Kidney glomerular epithelial cell (primary cell): ENCODE data around the gene DNAAF9.

ENCODE experiments used
- DNase-seq: peaks from one replicate; lab custom pipeline; 2025; lab: John Stamatoyannopoulos, UW

DNAAF9 gene

GRCh38 chr20:3410464-3410863 is 3.0 kb upstream of the DNAAF9 start:
- no peak for DNase-seq

DNA sequence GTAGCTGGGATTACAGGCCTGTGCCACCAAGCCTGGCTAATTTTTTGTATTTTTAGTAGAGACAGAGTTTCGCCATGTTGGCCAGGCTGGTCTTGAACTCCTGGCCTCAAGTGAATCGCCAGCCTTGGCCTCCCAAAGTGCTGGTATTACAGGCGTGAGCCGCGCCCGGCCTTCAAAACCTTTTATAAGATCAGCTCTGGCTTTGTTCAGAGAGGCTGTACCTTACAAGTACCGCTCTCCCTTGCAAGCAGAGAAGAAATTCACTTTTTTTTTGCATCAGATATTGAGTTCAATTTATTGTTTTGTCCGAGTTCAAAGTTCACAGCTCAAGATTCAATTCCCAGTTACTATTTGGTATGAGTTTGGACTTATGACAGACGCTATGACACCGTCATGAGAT is 1.9 kb upstream of the DNAAF9 start:
- DNase-seq: no peak

DNA sequence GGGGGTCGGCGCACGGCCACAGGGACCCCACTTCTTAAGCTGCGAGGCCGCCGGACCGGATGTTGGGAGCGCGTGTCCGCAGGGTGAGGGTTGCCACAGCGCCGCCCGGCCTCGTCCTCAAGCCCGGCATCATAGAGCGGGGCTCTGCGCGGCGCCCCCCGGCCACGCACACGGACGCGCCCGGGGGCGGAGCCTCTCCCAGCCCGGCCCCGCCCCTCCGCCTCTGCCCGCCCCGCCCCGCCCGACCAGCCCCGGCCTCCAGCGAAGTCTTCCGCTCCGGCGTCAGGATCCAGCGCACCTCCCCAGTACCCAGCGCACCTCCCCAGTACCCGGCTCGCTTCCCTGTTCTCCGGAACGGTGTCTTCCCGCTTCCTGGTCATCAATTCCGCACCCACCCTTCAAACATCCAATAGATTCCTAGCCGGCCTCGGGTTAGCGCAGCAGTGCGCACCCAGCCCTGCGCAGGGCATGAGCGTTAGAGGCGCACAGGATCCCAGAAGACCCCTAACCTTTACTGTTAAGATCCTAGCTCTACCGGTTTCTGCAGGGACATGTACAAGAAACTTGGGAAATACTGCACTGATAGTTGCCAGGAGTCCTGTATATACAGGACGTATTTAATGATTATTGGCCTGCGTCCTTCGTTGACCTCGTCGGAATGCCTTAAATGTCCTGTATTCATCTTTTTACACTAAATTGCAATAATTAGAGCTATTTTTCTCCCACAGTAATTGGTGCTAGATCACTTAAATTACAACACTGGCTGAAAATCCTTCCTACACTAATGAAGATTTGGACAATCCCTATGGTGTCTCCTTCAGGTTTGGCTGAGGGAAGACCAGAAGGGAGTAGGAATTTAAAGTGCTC is 535 bp upstream of the DNAAF9 start:
- DNase-seq: peak; percentile 71

GRCh38 chr20:3406481-3407039 is 909 bp downstream of the DNAAF9 start:
- peak; percentile 15 for DNase-seq

- DNase-seq: no peak
Observed at GRCh38 chr20:3405696-3406358, 1.6 kb downstream of the DNAAF9 start.

DNA sequence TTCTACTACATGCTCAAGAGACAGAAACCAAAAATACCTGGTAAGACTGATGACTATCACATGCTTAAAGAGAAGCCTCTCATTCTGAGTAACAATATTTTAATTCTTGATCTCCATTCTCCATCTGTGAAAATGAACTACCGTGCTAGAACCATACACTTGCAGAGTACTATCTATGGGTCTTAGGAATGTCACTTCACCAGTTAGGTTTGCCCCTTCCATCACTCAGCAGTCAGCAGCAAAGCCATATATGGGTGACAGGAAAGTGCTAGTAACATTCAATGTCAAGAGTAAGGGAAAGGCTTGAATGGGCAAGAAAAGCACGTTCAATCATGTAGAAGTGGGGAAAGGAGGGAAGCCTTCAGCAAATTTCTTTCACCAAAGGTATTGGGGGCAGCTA is 2.3 kb downstream of the DNAAF9 start:
- no peak for DNase-seq

GRCh38 chr20:3404402-3404801 is 3.1 kb downstream of the DNAAF9 start:
- DNase-seq: no peak

GRCh38 chr20:3403741-3404140 is 3.7 kb downstream of the DNAAF9 start:
- no peak for DNase-seq

DNA sequence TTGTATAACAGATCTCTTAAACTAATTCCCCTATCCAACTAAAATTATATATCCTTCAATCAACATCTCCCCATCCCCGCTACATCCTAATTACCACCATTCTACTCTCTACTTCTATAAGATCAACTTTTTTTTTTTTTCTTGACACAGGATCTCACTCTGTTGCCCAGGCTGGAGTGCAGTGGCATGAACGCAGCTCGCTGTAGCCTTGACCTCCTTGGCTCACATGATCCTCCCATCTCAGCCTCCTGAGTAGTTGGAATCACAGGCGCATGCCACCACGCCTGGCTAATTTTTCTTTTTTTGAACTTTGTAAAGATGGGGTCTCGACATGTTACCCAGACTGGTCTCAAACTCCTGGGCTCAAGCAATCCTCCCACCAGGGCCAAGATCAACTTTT is 5.0 kb downstream of the DNAAF9 start:
- no peak for DNase-seq

DNA sequence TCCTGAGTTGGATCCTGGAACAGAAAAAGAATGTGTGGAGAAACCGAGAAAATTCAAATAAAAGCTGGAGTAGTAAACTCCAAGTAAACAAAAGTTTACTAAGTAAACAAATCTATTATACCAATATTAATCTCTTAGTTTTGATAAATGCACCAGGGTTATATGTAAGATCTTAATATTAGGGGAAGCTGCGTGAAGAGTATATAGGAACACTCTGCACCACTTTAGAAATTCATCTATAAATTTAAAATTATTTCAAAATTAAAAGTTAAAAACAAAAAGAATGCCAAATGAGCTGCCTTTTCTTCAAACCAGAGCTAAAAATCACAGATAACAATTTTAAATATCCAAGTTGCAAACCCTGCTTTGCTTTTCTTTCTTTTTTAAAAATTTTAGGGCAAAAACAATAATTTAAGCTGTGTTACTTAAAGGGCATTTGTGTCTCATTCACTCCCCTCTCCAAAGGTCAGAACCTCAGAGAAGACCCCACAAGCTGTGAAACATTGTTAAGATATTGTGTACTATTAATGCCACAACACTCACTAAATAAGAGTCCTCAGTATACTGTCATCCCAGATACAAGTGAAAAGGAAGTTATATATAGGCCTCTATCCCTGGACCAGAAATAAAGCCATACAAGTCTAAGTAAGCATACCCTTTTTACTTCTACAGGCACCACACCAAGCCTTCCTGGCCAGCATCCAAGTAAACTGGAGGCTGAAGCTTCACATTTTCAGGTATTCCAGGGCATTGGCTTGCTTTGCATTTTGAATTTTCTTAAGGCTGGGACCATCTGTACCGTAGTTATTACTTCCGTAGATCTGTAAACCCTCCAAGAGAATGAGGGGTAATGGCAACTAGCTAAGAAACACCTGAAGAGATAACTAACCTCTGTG is 7.0 kb downstream of the DNAAF9 start:
- no peak for DNase-seq

- peak; percentile 22 for DNase-seq
Observed at GRCh38 chr20:3398681-3399252, 8.7 kb downstream of the DNAAF9 start.

DNA sequence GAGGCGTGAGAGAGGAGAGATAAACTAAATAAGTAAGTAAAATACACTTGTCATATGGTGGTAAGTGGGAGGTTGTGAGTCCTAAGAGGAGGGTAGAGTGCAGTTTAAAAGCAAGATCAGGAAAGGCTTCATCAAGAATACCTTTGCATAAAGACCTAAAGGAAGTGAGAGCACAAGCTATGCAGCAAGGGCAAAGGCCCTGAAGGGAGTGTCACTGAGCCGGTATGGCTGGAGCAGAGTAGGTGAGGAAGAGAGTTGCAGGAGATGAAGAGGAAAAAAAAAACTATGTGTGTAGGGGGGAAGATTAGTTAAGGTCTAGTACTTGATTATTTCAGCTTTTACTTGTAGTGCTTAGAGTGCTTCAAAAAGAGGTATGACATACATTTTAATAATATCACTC is 11.0 kb downstream of the DNAAF9 start:
- DNase-seq: no peak

DNA sequence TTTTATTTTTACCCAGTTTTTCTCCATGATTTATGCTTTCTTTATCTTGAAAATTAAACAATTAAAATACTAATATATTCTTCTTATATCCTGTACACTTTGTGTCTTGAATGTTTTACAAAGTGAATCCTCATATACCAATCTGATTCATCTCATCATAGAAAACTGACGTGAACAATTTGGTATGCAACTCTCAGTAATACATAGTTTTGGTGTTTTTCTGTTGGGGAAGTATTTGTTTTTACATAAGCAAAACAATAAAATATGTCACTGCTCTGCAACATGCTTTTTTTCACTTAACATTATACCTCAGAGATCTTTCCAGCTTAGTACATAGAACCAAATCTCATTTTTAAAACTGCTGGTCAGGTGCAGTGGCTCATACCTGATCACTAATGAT is 14.7 kb downstream of the DNAAF9 start:
- DNase-seq: no peak

GRCh38 chr20:3390759-3391425 is 16.6 kb downstream of the DNAAF9 start:
- DNase-seq: peak; percentile 89

DNA sequence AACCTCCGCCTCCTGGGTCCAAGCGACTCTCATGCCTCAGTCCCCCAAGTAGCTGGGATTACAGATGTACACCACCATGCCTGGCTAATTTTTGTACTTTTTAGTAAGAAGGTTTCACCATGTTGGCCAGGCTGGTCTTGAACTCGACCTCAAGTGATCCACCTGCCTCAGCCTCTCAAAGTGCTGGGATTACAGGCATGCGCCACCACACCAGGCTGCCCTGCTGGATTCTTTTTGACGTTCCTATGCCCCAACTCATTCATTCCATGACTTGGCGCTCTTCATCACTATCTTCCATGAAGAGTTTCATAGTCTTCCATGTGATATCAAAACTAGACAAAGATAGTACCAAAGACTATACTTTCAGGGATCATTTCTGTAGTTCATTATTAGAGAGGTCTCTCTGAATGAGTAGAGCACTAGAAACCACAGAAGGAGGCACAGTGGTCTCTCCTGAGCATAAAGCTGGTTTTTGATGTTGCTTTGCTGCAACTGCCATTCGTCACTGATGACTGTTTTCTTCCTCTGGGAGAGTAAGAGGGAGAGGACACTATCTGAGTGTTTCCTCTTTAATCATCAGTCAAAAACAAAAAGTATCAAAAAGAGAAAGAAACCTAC is 23.5 kb downstream of the DNAAF9 start:
- DNase-seq: no peak

DNA sequence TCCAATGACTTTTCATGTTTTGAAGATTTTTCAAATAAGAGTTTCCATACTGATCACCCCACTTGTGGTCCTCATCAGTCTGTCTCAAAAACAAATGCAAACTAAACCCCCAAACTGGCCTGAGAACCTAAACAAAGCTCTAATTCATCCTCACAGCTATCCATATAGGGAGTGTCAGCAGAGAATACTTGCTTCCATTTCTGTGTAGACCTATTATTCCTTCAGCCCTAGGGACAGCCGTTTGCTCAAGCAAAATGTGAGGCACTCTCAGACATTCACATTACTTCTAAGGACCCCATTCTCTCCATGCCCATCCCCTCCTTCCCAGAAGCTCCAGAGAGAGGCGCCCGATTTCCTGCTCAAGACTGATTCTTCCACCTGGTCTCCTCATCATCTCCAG is 24.6 kb downstream of the DNAAF9 start:
- no peak for DNase-seq

- no peak for DNase-seq
Observed at GRCh38 chr20:3380228-3381070, 27.0 kb downstream of the DNAAF9 start.

DNA sequence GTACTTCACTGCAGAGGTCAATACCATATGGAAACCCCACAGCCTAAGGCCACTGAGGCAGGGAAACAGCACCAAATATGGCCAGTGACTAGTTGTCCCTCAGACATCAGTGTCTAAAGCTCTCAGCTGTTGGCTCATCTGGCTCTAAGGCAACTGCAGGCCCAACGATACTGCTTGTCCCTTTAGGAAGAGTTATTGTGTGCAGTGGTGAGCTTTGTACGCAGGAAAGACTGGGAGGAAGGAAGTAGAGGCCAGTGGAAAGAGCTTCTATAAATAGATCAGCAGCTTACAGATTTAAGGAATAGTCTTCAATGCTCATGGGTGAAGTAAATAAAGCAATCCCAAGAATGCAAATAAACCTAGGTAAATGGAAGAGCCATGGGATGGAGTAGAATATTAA is 29.3 kb downstream of the DNAAF9 start:
- DNase-seq: no peak

GRCh38 chr20:3377644-3378043 is 29.8 kb downstream of the DNAAF9 start:
- no peak for DNase-seq

DNA sequence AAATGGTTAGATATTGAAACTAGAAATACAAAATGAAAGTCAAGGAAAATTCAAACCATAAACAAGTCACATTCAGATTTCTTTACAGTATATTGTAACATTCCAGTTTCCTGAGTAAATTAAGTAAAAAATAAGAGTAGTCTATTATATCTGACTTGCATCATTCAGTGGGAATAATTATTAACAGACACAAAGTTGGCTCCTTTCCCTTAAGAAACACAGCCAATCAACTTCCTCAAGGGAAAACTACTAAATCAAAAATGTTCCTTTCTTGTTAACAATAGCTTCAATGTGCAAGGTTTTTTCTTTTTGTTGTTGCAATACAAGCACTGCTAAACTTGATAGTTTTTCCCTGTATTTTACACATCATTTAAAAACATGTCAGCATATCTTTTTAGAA is 33.2 kb downstream of the DNAAF9 start:
- peak; percentile 35 for DNase-seq
